ENCODE results near the gene INPP5K. TPM values are rescaled to one million over a fixed set of nuclear protein-coding genes. Genes with fewer than 3 reads are reported as not detected.

Gene INPP5K
- total and polyA plus RNA-seq, 9 donors, result 23.0 to 39.1 (median 28.3) TPM

GRCh38 chr17:1548032-1548431, 31.6 kb upstream of the INPP5K start:
- 91 to 93% (median 92%) methylated on average over 18 of the region's 18 CpGs for WGBS, 3 donors
- Histone ChIP-seq H3K27ac (no peak overlapping the region), H3K4me1 (ENCODE audit: insufficient read depth) (no peaks in the 10 kb centered on the region), H3K9me3 (no peaks in the 10 kb centered on the region), H3K36me3 (no peaks in the 10 kb centered on the region), H3K27me3 (no peaks in the 10 kb centered on the region), H3K4me3 (no peak overlapping the region)
- no peak for TF ChIP-seq EP300 (IDR thresholded peaks at IDR 0.05)
- no peak for TF ChIP-seq CTCF (IDR thresholded peaks at IDR 0.05)
- TF ChIP-seq POLR2A (IDR thresholded peaks at IDR 0.05), result no peak
- no peak for DNase-seq
- intact Hi-C loops (cut with DNase I), result no loop called here

- DNase-seq, result no peak
- Histone ChIP-seq H3K27me3 (no peaks in the 10 kb centered on the region), H3K27ac (no peak overlapping the region), H3K4me3 (no peak overlapping the region), H3K4me1 (ENCODE audit: insufficient read depth) (no peaks in the 10 kb centered on the region), H3K36me3 (no peaks in the 10 kb centered on the region), H3K9me3 (no peaks in the 10 kb centered on the region)
- no peak for TF ChIP-seq POLR2A (IDR thresholded peaks at IDR 0.05)
- TF ChIP-seq EP300 (IDR thresholded peaks at IDR 0.05), result no peak
- no peak for TF ChIP-seq CTCF (IDR thresholded peaks at IDR 0.05)
- 78 to 93% (median 89%) methylated on average over 6 of the region's 6 CpGs for WGBS, 3 donors
- intact Hi-C loops (cut with DNase I), result no loop called here
Measured at GRCh38 chr17:1546292-1546922, 30.0 kb upstream of the INPP5K start.

- no peaks in the 10 kb centered on the region for H3K4me1 ChIP-seq (ENCODE audit: insufficient read depth)
- H3K27me3 ChIP-seq, result no peaks in the 10 kb centered on the region
- no peak for TF ChIP-seq CTCF (IDR thresholded peaks at IDR 0.05)
- TF ChIP-seq POLR2A (IDR thresholded peaks at IDR 0.05), result no peak
- no peak for TF ChIP-seq EP300 (IDR thresholded peaks at IDR 0.05)
- H3K27ac ChIP-seq, result no peak overlapping the region
- H3K9me3 ChIP-seq, result no peaks in the 10 kb centered on the region
- intact Hi-C loops (cut with DNase I), result no loop called here
- no peak for DNase-seq
- no peak overlapping the region for H3K4me3 ChIP-seq
- no peaks in the 10 kb centered on the region for H3K36me3 ChIP-seq
- WGBS, 3 donors, result 85 to 91% (median 88%) methylated on average over 9 of the region's 9 CpGs
Measured at GRCh38 chr17:1545618-1546017, 29.2 kb upstream of the INPP5K start.

- Histone ChIP-seq H3K4me3 (no peak overlapping the region), H3K27me3 (no peaks in the 10 kb centered on the region), H3K9me3 (no peaks in the 10 kb centered on the region), H3K36me3 (no peaks in the 10 kb centered on the region), H3K27ac (no peak overlapping the region), H3K4me1 (ENCODE audit: insufficient read depth) (no peaks in the 10 kb centered on the region)
- 79 to 87% (median 80%) methylated on average over 8 of the region's 8 CpGs for WGBS, 3 donors
- TF ChIP-seq POLR2A (IDR thresholded peaks at IDR 0.05), result no peak
- TF ChIP-seq EP300 (IDR thresholded peaks at IDR 0.05), result no peak
- no peak for TF ChIP-seq CTCF (IDR thresholded peaks at IDR 0.05)
- DNase-seq, result no peak
- intact Hi-C loops (cut with DNase I), result no loop called here
Measured at GRCh38 chr17:1542316-1542715, 25.9 kb upstream of the INPP5K start.
